BJ (cell line): ENCODE measurements around the gene CAPS2. TPM values are rescaled to one million over a fixed set of nuclear protein-coding genes. Genes with fewer than 3 reads are reported as not detected.

ENCODE experiments used
- CTCF ChIA-PET: fragments of 350-600 bp; formaldehyde crosslinking; extraction: SDS; loops from one replicate; lab custom pipeline; 2021; ENCODE audit warnings: antibody characterized with exemption, inconsistent platforms; lab: Yijun Ruan, JAX
- POLR2A ChIA-PET: fragments of 300-600 bp; sonication (Branson Sonifier 250); formaldehyde crosslinking; extraction: SDS; loops from one replicate; lab custom pipeline; 2021; ENCODE audit warnings: antibody characterized with exemption; lab: Charles Lee
- DNase-seq: peaks from one replicate; pipeline ENCODE4 v3.0.0-alpha.2; 2011; ENCODE audit warnings: low read depth
- H3K27me3 ChIP-seq: 2 replicates; pipeline ENCODE4 v1.6.0; 2011; ENCODE audit warnings: low read length; ENCODE audit not compliant: control insufficient read depth, insufficient read depth
- H3K36me3 ChIP-seq: 2 replicates; pipeline ENCODE4 v1.5.1; 2011; ENCODE audit warnings: low read length; ENCODE audit not compliant: control insufficient read depth, insufficient read depth
- H3K4me3 ChIP-seq: 2 replicates; pipeline ENCODE4 v1.5.1; 2011; ENCODE audit warnings: low read depth, mild to moderate bottlenecking, control low read depth, low read length
- CTCF ChIP-seq: IDR thresholded peaks from 2 replicates; pipeline ENCODE4 v1.5.1; 2011; ENCODE audit warnings: low read depth, mild to moderate bottlenecking, control low read depth, inconsistent platforms, low read length, moderate library complexity; ENCODE audit not compliant: insufficient read depth
- polyA plus RNA-seq: library from polyadenylated mRNA; depleted of rRNA; stranded (reverse); fragments of >200 nt; gene quantifications from 2 replicates; pipeline ENCODE4 v1.2.3, GENCODE V29; 2011; rRNA removed

CAPS2 gene
- polyA plus RNA-seq, 1 experiment: 0.74 TPM

- DNase-seq: no peak
- Histone ChIP-seq H3K36me3 (no peaks in the 10 kb centered on the region), H3K4me3 (no peak overlapping the region), H3K27me3 (no peaks in the 10 kb centered on the region; the same call in 1 of the 2 replicates)
- POLR2A ChIA-PET: no interaction called here
- no peak for TF ChIP-seq CTCF
- CTCF ChIA-PET: no interaction called here
These were observed 72.6 kb downstream of the CAPS2 start for GRCh38 chr12:75257510-75257909.

GRCh38 chr12:75245108-75245507 is 85.0 kb downstream of the CAPS2 start:
- H3K36me3 ChIP-seq: no peaks in the 10 kb centered on the region
- ChIA-PET POLR2A (no interaction called here), CTCF (no interaction called here)
- H3K4me3 ChIP-seq: no peak overlapping the region
- DNase-seq: no peak
- H3K27me3 ChIP-seq: no peaks in the 10 kb centered on the region
- no peak for TF ChIP-seq CTCF

GRCh38 chr12:75239987-75240386 is 90.1 kb downstream of the CAPS2 start:
- POLR2A ChIA-PET: no interaction called here
- no peak for TF ChIP-seq CTCF

GRCh38 chr12:75236206-75236605 is 93.9 kb downstream of the CAPS2 start:
- TF ChIP-seq CTCF: no peak
- CTCF ChIA-PET: no interaction called here
- Histone ChIP-seq H3K4me3 (no peak overlapping the region), H3K27me3 (no peaks in the 10 kb centered on the region), H3K36me3 (no peaks in the 10 kb centered on the region)
- POLR2A ChIA-PET: no interaction called here
- DNase-seq: no peak

More at GRCh38 chr12:75239987-75240386, 90.1 kb downstream of the CAPS2 start:
- Histone ChIP-seq H3K27me3 (no peaks in the 10 kb centered on the region), H3K36me3 (no peaks in the 10 kb centered on the region), H3K4me3 (no peak overlapping the region)
- CTCF ChIA-PET: no interaction called here
- DNase-seq: no peak

GRCh38 chr12:75227132-75227531 is 103.0 kb downstream of the CAPS2 start:
- H3K27me3 ChIP-seq: no peaks in the 10 kb centered on the region
- no peak for TF ChIP-seq CTCF
- H3K4me3 ChIP-seq: no peak overlapping the region
- ChIA-PET POLR2A (no interaction called here), CTCF (interaction anchor here (0.6 kb wide), 1 partner anchor 434 kb away, joined by 3 read pairs; no protein-coding TSS in a partner anchor)
- DNase-seq: no peak
- H3K36me3 ChIP-seq: no peaks in the 10 kb centered on the region

Other genes starting within 250 kb of the CAPS2 start
- gene KCNC2, start 120.5 kb downstream of the CAPS2 start, polyA plus RNA-seq: not detected in 2 replicates
- not detected in 2 replicates for gene GLIPR1L1, start 4.3 kb upstream of the CAPS2 start, polyA plus RNA-seq
- gene GLIPR1L2, start 60.8 kb upstream of the CAPS2 start, polyA plus RNA-seq: 0.21 and 0.44 TPM in 2 replicates
- gene GLIPR1, start 150.4 kb upstream of the CAPS2 start, polyA plus RNA-seq: 175 and 214 TPM in 2 replicates
- gene KRR1, start 181.3 kb upstream of the CAPS2 start, polyA plus RNA-seq: 10.4 and 27.4 TPM in 2 replicates